GM19397 (cell line): ENCODE data around the gene OR9G4.

Source experiments
- ATAC-seq: cut with Tn5 transposase; IDR thresholded peaks from one replicate; pipeline ENCODE4 v1.9.1; 2021; ENCODE audit warnings: mild to moderate bottlenecking, moderate library complexity; ENCODE audit not compliant: unreplicated experiment

OR9G4 gene

DNA sequence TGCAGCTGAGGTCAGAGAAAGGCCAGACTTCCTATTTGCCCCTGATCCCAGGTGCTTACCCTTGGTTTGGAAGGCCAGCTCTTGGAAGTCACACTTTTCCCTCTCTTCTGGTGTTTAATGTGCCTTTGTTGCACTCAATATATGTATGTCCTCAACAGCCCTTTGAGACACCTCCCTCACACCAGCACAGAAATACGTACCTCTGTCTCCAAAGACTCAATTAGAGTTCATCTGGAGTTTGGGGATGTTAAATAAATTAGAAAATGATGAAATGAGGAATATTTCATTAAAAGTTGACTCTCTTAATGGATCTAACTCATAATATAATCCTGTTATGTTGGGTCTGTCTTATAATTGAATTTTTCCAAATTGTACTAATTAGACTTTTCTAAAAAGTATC lies at the start of gene OR9G4:
OR9G4 (minus strand) TSS at position 101 of the 400 bp plus-strand sequence. CDS start 4,931 bp downstream, outside the sequence.
- no peak for ATAC-seq

GRCh38 chr11:56783448-56784041 lies 35.0 kb upstream of the OR9G4 start:
- no peak for ATAC-seq

DNA sequence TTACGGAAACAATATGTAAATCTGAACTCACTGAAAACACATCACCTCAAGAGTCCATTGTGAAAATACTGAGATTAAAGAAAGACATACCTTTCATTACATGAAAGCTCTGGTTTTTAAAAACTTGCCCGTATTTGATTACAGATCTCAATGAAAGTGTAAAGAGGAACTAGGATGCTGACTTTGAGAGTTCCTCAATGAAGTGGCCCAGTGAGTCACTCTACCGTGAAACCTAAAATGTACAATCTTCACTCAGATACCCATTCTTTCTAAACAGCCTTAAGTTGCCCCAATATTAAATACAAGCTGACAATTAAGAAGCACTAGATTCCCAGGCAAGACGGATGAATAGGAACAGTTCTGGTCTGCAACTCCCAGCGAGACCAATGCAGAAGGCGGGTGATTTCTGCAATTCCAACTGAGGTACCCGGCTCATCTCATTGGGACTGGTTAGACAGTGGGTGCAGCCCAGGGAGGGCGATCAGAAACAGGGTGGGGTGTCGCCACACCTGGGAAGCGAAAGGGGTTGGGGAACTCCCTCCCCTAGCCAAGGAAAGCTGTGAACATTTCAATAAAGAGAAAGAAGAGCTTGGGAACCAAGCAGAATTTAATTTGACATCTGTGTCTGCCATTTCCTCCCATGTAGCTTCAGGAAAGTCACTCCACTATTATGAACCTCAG lies 33.8 kb upstream of the OR9G4 start:
- ATAC-seq = no peak

DNA sequence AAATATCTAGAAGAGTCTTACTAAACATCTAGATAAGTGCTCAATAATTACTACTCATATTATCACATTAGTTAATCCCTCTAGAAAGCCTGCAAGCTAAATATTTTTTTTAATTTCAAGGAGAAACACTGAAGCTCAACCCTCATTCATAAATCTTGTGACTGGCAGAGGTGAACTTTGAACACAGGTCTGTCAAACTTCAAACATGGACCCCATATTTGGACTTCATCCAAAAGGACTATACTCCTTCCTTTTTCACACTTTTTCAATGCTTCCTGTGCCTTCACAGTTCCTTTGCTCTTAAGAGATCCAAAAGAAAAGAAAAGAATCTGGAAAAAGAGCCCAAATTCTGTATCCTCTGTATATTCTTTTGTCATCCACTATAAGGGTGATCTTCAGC lies 28.3 kb upstream of the OR9G4 start:
- no peak for ATAC-seq

GRCh38 chr11:56764976-56765375 lies 16.5 kb upstream of the OR9G4 start:
- ATAC-seq = no peak

GRCh38 chr11:56751480-56751879 lies 3.0 kb upstream of the OR9G4 start:
- ATAC-seq = no peak

GRCh38 chr11:56750190-56750589 lies 1.7 kb upstream of the OR9G4 start:
- ATAC-seq = no peak

DNA sequence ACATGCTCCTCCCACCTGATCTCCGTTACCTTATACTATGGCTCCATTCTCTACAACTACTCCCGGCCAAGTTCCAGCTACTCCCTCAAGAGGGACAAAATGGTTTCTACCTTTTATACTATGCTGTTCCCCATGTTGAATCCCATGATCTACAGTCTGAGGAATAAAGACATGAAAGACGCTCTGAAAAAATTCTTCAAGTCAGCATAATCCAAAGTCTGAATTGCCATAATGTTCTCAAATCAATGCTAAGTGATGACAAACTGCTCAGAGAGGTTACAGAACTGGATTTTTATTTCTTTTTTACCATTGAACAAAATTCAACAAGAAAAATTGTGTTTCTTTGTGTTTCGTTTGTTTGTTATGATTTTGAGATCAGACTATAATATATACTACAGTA lies 7.6 kb downstream of the OR9G4 start:
- ATAC-seq = no peak

- ATAC-seq = no peak
These were observed 8.4 kb downstream of the OR9G4 start for GRCh38 chr11:56740107-56740506.

GRCh38 chr11:56720513-56720912 lies 28.0 kb downstream of the OR9G4 start:
- no peak for ATAC-seq

GRCh38 chr11:56716379-56716854 lies 32.1 kb downstream of the OR9G4 start:
- no peak for ATAC-seq

DNA sequence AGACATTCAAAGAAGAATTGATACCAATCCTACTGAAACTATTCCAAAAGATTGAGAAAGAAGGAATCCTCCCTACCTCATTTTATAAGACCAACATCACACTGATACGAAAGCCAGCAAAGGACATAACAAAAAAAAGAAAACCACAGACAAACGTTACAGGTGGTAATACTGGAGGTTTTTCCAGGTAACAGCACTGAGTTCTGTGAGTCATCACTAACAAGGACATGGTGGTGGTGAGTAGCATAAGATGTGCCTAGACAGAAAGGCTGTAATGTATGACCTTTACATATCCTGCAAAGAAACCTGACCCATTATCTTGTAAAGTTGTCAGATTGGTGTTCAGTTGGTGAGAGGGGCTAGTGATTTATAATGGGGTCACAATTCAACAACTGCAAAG lies 34.3 kb downstream of the OR9G4 start:
- no peak for ATAC-seq

DNA sequence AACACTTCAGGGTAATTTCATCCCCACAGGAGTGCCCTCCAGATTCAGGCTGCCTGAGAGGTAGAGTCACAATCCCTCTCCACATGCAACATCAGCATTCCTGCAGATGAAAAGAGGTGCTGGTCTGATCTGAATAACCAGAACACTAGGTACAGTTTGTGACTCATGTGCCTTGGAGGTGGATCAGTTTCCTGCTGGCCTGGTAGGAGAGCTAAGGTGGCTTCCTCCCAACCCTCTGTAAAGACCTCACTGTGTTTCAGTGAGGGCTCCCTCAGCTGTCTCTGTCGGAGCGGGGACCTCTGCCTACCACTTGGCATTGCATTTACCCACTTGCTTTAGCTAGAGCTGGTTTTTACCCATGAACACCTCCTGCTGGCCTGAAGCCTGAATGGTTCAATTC lies 42.0 kb downstream of the OR9G4 start:
- ATAC-seq = no peak

DNA sequence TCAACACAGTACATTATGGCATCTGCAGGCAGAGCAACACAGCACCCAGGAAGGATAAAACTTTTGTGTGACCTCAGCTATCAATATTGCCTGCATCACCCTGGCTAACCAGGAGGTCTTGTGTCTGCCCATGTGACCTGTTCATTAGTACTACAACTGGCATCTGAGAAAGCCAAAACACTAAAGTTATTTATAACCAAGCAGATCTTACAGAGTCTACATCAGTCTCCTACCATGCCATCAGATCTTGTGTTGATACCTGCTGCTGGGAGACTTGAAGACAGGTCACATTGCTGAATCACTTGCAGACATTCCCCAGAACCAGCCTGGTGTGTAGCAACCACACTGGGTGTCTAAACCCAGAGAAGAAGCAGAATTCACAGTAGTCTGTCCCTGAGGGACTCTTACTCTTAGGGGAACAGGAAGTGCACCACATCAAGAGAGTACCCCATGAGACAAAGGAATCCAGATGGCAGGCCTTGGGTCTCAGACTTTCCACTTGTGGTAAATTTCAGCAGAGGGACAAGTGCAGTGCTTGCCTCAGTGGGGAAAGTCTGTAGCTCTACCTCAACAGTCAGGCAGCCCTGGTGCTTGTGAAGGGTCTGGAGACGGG lies 42.6 kb downstream of the OR9G4 start:
- no peak for ATAC-seq

DNA sequence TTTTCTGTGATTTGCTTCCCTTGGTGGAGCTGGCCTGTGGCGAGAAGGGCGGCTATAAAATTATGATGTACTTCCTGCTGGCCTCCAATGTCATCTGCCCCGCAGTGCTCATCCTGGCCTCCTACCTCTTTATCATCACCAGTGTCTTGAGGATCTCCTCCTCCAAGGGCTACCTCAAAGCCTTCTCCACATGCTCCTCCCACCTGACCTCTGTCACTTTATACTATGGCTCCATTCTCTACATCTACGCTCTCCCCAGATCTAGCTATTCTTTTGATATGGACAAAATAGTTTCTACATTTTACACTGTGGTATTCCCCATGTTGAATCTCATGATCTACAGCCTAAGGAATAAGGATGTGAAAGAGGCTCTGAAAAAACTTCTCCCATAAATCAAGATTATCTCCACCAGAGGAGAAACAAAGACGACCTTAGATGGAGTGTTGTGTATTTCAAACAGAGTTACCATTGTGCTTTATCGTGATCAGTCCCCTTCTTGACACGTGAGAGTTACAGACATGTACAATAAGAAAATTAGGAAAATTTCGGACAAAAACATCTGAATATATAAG lies 47.5 kb downstream of the OR9G4 start:
- no peak for ATAC-seq

- ATAC-seq = no peak
These were observed 48.1 kb downstream of the OR9G4 start for GRCh38 chr11:56700242-56700913.

- no peak for ATAC-seq
These were observed 49.7 kb downstream of the OR9G4 start, which contains the start of gene OR9G1 for GRCh38 chr11:56698795-56699194. OR9G1 (plus strand) TSS chr11:56699095; CDS start chr11:56700388, 1,293 bp downstream.

DNA sequence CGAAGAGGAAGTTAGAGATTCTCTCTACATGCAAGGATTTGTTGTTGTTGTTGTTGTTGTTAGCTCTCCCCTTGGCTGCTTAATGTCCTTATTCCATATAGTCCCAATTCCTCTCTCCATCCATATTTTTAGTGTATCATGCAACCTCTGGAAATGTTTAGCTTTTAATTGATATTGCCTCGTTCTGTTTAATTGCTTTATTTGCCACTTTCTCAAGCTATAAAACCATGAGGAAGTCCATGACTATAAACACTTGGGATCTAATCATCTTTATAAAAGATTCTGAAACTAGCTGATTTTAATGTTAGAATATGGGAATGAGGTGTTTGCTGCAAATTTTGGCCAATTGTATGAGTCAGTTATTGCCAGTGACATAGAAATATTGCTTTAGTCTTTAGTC lies 55.1 kb downstream of the OR9G4 start:
- no peak for ATAC-seq
